EH (cell line): ENCODE results near the gene RNF180.
"Not testable (repeated sequence)": the region's sequence is repeated elsewhere in the genome, so short reads cannot be mapped to it uniquely, and the experiment has no call there.

Experiments
- DNase-seq: peaks from one replicate; pipeline ENCODE4 v3.0.0-alpha.2; 2015; ENCODE audit warnings: low read depth

Gene RNF180

DNA sequence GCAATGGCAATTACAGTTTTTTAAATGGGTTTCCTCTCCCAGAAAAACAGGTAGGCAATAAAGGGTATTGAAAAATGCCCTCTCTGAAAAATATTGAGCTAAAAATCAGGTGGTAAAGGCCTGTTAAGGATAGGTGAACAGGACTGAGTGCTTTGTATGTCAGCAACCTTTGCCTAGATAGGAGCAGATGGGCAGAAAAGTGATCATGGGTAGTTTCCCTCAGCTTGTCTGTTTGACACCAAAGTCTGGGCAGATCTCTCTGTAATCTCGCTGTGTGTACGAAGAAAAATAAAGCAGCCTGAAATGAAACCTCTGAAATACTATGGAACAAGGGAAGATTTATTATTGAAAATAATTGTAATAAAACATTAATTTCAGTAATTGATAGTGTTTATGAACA lies 15.8 kb downstream of the RNF180 start:
- DNase-seq: no peak

DNA sequence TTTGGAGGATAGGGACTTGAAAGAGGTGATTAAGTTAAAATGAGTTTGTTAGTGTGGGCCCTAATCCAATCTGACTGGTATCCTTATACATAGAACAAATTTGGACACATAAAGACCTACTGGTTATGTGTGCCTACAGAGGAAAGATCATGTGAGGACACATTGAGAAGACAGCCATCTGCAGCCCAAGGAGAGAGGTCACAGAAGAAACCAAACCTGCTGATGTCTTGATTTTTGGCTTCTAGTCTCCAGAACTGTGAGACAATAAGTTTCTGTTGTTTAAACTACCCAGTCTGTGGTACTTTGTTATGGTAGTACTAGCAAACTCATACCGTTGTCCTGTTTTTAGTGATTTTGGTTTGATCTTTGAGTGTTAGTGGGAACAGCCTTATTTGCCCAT lies 18.3 kb downstream of the RNF180 start:
- DNase-seq: no peak

DNA sequence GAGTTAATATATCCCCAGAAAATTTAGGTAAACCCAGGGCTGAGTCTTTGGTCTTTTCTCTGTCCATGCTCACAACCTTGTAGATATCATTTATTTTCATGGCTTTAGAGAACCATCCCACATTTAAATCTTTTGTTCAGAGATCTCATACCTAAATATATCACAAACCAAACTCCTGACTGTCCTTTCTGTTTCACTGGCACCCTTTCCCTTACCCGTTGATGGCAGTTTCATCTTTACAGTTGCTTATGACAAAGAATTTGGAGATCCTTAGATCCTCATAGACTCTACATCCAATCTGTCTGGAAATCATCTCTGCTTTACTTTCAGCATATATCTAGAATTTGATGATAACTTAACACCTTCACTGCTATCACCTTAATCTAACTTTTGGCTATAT lies 19.2 kb downstream of the RNF180 start:
- no peak for DNase-seq

DNA sequence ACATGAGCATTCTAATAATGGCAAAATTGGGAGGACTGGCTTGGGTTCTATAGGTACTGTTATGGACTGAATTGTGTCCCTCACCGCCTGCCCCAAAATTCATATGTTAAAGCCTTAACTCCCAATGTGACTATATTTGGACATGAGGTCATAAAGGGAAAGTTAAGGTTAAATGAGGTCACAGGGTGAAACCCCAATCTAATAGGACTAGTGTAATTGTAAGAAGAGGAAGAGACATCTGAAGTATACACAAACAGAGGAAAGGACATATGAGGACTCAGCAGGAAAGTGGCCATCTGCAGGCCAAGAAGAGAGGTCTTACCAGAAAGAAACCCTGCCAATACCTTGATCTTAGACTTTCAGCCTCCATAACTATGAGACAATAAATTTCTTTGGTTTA lies 23.1 kb downstream of the RNF180 start:
- DNase-seq: no peak

DNA sequence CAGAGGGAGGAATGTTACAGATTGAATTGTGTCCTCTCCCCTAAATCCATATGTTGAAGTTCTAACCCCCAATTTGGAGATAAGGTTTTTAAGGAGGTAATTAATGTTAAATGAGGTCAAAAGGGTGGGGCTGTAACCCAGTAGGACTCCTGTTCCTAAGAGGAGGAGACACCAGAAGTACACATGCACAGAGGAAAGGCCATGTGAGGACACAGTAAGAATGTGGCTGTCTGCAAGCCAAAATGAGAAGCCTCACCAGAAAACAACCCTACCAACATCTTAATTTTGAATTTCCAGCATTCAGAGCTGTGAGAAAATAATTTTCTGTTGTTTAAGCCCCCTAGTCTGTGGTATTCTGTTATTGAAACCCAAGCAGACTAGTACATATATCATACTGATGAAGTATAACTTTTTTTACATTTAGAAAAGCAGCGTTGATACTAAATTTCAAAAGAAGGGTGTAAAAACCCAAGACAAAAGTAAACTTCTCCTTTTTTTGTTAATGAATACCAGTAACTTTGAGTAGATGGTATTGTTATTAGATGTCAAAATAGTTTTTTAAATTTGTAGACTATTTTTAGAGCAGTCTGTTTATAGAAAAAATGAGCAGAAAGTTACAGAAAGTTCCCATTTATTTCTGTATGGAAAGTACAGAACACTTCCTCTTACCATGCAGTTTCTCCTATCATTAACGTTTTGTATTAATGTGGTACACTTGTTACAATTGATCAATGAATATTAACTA lies 25.1 kb downstream of the RNF180 start:
- DNase-seq: peak; percentile 3

DNA sequence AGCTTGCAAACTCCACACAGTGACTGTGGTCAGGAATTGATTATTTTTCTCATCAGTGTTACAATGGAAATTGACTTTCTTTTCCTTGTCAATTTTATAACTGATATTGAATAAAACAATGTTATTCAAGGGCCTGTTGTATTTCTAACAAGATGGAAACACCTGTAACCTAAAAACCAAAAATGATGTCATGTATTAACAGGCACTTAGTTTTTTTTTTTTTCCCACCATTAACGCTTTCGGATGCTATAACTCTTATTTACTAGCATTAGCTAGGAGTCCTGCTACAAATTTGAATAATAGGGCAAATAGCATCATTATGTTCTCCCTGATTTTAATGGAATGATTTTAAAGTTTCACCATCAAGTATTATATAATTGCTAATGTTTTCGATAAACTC lies 30.3 kb downstream of the RNF180 start:
- no peak for DNase-seq

DNA sequence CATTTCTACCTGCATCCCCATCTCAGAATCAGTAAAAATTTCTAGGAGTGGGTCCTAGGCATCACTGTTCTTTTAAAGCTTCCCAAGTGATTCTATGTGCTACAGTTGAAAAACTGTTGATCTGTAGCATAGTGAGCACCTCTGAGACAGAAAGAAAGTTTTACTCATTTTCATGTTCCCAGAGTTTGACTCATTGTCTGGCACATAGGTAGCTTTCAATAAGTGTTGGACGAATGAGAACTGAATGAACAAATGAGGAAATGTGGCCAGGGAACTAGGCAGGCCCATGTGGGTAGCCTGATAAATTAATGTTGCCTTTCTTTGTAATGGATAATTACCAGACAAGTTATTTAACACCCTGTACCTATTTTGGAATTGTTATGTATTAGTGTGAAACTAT lies 33.8 kb downstream of the RNF180 start:
- DNase-seq: no peak

DNA sequence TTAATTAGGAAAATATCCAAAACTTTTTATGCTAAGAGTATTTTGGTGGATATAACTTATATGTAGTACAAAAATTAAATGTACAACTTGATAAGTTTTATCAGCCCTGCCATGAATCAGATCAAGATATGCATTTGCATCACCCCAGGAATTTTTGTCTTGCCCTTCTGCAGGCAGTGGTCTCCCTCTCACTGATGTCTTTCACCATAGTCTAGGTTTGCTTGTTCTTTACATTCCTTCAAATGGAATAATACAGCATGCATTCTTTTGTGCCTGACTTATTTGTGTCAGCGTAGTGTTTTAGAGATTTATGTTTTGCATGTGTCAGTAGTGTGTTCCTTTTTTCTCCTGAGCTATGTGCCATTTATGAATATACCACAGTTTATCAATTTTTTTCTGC lies 36.4 kb downstream of the RNF180 start:
- peak; percentile 44 for DNase-seq

DNA sequence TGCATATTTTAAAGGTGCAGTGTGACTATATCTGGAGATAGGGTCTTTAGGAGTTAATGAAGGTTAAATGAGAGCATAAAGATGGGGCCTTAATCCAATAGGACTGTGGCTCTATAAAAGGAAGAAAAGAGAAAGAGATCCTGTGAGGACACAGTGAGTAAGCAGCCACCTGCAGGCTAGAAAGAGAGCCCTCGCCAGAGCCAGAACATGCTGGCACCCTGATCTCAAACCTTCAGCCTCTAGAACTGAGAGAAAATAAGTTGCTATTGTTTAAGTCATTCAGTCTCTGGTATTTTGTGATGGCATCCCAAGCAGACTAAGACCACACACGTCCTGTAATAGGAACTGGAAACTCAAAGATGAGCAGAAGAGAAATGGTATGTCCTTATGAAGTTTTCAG lies 41.0 kb downstream of the RNF180 start:
- DNase-seq: no peak

DNA sequence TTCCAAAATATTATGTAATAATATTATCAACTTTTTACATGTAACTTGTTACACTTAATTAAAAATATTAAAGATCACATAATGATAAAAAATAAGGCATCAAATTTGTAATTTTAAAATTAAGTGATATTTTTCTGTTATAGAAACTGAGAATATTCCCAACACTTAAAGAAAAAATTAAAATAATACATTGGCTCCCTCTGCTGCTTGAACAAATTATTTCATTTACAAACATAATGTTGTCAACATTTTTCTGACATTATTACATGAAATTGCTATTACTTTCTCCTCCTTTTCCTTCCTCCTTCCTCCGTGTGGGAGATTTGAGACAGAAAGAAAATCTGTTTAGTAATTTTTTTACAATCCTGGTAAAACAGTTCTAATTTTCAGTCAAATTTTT lies 42.3 kb downstream of the RNF180 start:
- DNase-seq: peak; percentile 40

DNA sequence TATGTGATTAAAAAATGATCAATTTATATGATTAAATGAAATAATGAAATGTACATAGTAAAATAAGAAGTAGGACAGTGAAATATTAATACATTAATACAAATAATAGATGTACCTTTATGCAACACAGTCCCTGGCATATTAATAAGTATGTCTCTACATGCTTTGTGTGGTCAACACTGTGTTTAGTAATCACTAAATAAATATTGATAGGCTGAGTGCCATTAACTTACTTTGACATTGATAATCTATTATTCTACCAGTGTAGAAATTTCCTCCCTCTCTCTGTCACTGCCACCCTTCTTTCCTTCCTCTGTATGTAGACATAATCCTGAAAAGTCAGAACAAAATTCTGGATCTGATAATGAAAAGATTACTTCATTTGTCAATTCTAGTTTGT lies 43.7 kb downstream of the RNF180 start:
- DNase-seq: no peak

DNA sequence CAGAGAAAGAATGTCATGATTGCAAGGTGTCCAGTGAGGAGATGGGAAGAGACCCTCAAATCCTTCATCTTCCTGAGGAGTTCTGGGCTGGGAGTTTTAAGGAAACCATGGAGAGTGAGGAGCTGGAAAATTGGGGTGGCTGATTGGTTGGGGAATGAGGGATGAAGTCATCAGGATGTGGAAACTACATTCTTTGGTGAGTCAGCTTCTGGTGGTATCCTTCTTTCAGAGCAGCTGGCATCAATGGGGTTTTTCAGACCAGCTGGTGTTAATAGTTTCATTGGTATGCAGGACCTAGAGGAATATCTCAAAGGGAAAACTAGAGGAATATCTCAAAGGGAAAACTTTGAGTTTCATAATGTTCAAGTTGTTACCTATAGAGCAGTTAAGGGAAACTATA lies 45.2 kb downstream of the RNF180 start:
- peak; percentile 94 for DNase-seq

DNA sequence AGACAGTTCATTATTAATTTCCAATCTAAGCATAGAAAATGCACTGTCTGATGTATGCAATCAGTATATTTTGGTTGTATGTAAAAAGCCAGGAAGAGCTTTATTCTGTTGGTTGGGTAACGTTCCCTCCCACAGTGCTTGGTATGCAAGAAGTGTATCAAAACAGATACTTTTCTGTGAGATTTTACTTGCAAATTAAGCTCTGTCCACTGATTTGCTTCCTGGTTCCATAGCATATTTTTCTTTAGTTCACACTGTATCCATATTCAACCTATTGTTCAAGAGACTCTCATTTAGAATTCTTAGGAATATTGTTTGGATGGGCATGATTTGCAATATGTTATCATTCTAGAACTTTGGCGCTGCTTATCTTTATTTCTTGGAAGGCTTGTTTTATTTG lies 47.4 kb downstream of the RNF180 start:
- no peak for DNase-seq

DNA sequence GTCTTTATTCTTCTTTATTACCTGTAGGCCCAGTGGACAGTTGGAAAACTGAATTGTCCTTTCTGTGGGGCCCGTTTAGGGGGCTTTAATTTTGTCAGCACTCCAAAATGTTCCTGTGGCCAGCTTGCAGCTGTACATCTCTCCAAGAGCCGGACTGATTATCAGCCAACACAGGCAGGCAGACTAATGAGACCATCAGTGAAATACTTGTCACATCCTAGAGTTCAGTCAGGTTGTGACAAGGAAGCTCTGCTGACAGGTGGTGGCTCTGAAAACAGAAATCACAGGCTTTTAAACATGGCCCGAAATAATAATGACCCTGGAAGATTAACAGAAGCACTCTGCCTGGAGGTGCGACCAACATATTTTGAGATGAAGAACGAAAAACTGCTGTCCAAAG lies 47.9 kb downstream of the RNF180 start:
- DNase-seq: no peak

DNA sequence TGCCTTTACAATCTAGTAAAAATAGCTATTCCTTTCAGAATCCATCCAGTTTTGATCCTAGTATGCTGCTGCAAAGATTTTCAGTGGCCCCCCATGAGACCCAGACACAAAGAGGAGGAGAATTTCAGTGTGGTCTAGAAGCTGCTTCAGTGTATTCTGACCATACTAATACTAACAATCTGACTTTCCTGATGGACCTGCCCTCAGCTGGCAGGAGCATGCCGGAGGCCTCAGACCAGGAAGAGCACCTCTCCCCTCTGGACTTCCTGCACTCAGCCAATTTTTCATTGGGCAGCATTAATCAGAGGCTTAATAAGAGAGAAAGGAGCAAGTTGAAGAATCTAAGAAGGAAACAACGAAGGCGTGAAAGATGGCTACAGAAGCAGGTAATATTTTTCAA lies 48.5 kb downstream of the RNF180 start:
- DNase-seq: no peak

DNA sequence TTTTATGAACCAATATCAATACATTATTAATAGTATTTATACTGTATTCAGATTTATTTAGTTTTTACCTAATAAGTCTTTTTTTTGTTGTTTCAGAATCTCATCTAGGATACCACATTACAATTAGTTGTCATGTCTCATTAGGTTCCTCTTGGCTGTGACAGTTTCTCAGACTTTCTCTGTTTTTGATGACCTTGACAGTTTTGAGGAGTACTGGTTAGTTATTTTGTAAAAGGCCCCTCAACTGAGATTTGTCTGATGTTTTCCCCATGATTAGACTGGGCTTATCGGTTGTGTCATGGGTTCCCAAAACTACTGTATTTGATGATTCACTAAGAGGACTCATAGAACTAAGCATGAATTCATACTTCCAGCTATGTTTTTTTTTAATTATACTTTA lies 56.3 kb downstream of the RNF180 start:
- DNase-seq: no peak

DNA sequence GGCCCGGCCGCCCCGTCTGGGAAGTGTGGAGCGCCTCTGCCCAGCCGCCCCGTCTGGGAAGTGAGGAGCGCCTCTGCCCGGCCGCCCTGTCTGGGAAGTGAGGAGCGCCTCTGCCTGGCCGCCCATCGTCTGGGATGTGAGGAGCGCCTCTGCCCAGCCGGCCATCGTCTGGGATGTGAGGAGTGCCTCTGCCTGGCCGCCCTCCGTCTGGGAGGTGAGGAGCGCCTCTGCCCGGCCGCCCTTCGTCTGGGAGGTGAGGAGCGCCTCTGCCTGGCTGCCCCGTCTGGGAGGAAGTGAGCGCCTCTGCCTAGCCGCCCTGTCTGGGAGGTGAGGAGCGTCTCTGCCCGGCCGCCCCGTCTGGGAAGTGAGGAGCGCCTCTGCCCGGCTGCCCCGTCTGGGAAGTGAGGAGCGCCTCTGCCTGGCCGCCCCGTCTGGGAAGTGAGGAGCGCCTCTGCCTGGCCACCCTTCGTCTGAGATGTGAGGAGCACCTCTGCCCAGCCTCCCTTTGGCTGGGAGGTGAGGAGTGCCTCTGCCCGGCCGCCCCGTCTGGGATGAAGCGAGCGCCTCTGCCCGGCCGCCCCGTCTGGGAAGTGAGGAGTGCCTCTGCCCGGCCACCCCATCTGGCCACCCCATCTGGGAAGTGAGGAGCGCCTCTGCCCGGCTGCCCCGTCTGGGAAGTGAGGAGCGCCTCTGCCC lies 59.8 kb downstream of the RNF180 start:
- DNase-seq: not testable (repeated sequence)

DNA sequence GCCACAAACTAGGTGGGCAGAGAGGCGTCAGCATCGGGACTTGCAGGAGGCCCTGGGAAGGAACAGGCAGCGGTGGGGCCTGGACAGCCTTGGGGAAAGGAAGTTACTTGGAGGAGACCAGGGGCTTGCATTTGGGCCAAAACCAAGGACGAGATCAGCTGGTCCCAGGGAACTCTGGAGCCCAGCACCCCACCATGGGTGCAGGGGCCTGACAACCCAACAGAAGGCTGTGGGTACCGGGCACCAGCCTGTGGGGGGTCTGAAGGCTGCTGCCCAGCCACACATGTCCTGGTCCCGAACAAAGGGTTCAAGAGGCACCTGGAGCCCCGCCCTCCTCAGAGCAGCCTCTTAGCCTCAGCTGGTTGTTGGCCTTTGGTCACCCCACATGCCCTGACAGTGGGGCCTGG lies 61.5 kb downstream of the RNF180 start:
- DNase-seq: not testable (repeated sequence)

DNA sequence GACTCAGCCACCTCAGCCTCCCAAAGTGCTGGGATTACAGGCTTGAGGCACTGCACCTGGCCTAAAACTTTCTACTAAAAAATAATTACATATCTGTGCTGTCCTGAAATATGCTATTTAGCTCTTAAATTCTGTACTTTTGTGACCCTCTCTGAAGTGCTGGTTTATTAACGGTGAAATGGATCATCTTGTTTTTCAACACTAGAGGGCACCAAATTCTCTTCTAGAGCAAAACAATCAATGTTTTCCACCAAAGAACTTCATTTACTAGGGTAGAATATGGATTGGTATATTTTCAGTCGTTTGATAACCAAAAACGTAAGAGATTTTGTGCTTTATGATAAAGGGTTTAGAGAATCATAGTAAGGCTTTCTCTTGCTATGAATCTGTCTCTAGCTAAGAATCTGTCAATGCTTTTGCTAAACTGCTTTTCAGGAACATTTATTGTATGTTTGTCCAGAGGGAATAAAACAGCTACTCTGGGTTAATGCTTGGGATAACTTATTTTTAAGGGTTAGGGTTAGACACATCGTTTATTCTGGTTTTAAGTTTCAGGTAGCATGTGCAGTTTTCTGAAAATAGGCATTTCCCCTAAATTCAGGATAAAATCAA lies 63.6 kb downstream of the RNF180 start:
- peak; percentile 50 for DNase-seq

DNA sequence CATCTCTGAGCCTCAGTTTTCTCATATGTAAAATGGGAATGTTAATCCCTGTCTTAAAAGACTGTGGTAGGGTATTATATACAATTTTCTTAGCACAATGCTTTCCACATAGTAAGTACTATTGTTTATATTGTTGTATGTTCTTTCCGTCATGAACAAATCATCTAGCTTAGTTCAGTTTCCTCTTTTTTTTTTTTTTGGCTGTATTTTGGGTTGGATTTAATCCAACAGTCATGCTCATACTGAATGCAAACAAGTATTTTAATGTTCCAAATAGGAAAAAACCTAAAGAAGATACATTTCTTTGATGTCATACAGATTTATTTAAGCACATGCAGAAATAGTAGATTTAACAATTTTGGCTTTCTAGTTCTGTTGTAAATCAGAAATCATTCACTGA lies 95.1 kb downstream of the RNF180 start:
- DNase-seq: no peak

DNA sequence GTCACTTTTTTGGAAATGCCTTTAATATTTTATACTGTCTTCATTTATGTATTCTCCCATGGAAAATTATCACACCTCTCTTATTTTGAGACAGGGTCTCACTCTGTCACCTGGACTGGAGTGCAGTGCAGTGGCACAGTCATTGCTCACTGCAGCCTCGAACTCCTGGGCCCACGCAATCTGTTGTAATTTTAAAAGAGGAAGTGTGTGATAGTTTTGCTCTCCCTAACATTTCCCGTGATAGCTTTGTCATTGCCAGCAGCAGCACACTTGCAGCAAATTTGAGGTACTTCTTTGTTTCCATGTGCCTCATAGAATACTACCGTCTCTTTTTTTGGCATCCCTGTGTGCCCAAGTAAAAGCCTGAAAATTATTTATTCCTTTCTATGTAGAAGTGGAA lies 103.5 kb downstream of the RNF180 start:
- no peak for DNase-seq

DNA sequence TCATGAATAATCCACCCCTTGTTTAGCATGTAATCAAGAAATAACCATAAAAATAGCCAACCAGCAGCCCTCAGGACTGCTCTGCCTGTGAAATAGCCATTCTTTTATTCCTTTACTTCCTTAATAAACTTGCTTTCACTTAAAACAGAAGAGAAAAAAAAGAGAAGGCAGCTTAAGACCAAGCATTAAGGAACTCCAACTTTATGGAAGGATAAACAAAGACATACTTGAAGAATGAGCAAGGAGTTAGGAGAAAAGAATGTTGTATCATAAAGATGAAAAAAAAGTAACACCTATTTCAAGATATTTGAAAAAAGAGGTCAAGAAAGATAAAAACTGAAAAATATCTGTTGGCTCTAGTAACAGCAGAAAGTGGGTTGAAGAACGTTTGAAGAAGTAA lies 107.6 kb downstream of the RNF180 start:
- peak; percentile 58 for DNase-seq
